GM23338 (cell line): ENCODE measurements around the gene ATXN7. TPM values are rescaled to one million over a fixed set of nuclear protein-coding genes. Genes with fewer than 3 reads are reported as not detected.

ENCODE experiments used
- ATAC-seq: fragments of 200-7000 bp; cut with Tn5 transposase; 3 replicates; pipeline ENCODE4 v1.9.1; 2020
- DNase-seq: peaks from one replicate; pipeline ENCODE4 v3.0.0-alpha.2; 2015; ENCODE audit warnings: low spot score
- H2AFZ ChIP-seq: fragments of 200-600 bp; sonication (generic); 2 replicates; pipeline ENCODE4 v1.8.0; 2016; ENCODE audit warnings: antibody characterized with exemption, mild to moderate bottlenecking, moderate library complexity
- H3F3A ChIP-seq: fragments of 200-600 bp; sonication (generic); replicated peaks from 2 replicates; pipeline ENCODE4 v1.8.0; 2017; ENCODE audit warnings: antibody characterized with exemption, mixed run types, low read depth
- H3K27ac ChIP-seq: fragments of 200-600 bp; sonication (generic); 2 replicates; pipeline ENCODE4 v1.6.1; 2016; ENCODE audit warnings: low read depth
- H3K27me3 ChIP-seq: fragments of 200-600 bp; sonication (generic); 2 replicates; pipeline ENCODE4 v1.8.0; 2016; ENCODE audit warnings: mild to moderate bottlenecking, mixed run types, moderate library complexity; ENCODE audit not compliant: insufficient read depth
- H3K36me3 ChIP-seq: fragments of 200-600 bp; sonication (generic); 2 replicates; pipeline ENCODE4 v1.8.0; 2016; ENCODE audit warnings: mild to moderate bottlenecking; ENCODE audit not compliant: insufficient read depth
- H3K4me1 ChIP-seq: fragments of 200-600 bp; sonication (generic); 2 replicates; pipeline ENCODE4 v1.8.0; 2016; ENCODE audit warnings: mild to moderate bottlenecking, moderate library complexity; ENCODE audit not compliant: insufficient read depth
- H3K4me2 ChIP-seq: fragments of 200-600 bp; sonication (generic); 2 replicates; pipeline ENCODE4 v1.7.1; 2017; ENCODE audit warnings: mixed run types
- H3K4me3 ChIP-seq: fragments of 200-600 bp; sonication (generic); 2 replicates; pipeline ENCODE4 v1.6.1; 2016; ENCODE audit warnings: mixed run types
- H3K79me2 ChIP-seq: fragments of 200-600 bp; sonication (generic); replicated peaks from 2 replicates; pipeline ENCODE4 v1.8.0; 2017; ENCODE audit warnings: mild to moderate bottlenecking; ENCODE audit not compliant: insufficient read depth
- H3K9me2 ChIP-seq: fragments of 200-600 bp; sonication (generic); 2 replicates; pipeline ENCODE4 v1.8.0; 2017; ENCODE audit not compliant: insufficient read depth
- H4K20me1 ChIP-seq: fragments of 200-600 bp; sonication (generic); replicated peaks from 2 replicates; pipeline ENCODE4 v1.8.0; 2017; ENCODE audit warnings: mild to moderate bottlenecking; ENCODE audit not compliant: insufficient read depth
- H3K27ac Mint-ChIP-seq: 2 replicates; pipeline ENCODE4 v1.8.0; 2020; ENCODE audit warnings: inconsistent platforms, mild to moderate bottlenecking, moderate library complexity, mixed read lengths
- H3K27me3 Mint-ChIP-seq: 3 replicates; pipeline ENCODE4 v1.8.0; 2022; ENCODE audit warnings: low read depth, mild to moderate bottlenecking, moderate library complexity, mixed read lengths, inconsistent platforms; ENCODE audit not compliant: insufficient read depth, poor library complexity
- H3K36me3 Mint-ChIP-seq: 3 replicates; pipeline ENCODE4 v1.8.0; 2021; ENCODE audit warnings: low read depth, mild to moderate bottlenecking, inconsistent platforms, moderate library complexity, mixed read lengths
- H3K4me1 Mint-ChIP-seq: 3 replicates; pipeline ENCODE4 v1.8.0; 2020; ENCODE audit warnings: mild to moderate bottlenecking, inconsistent platforms, mixed read lengths
- H3K4me3 Mint-ChIP-seq: 3 replicates; pipeline ENCODE4 v1.8.0; 2021; ENCODE audit warnings: moderate library complexity, mild to moderate bottlenecking, inconsistent platforms, mixed read lengths
- H3K9me3 Mint-ChIP-seq: 3 replicates; pipeline ENCODE4 v1.8.0; 2020; ENCODE audit warnings: moderate library complexity, mild to moderate bottlenecking, inconsistent platforms, mixed read lengths
- CREB1 ChIP-seq: fragments of 250-450 bp; sonication (Bioruptor Pico); IDR thresholded peaks from 2 replicates; pipeline ENCODE4 v1.5.0; 2020; ENCODE audit warnings: low read depth, mild to moderate bottlenecking, moderate library complexity
- EZH2 ChIP-seq: fragments of 200-600 bp; sonication (generic); IDR thresholded peaks from one replicate; pipeline ENCODE4 v1.8.0; 2017; ENCODE audit warnings: antibody characterized with exemption, mild to moderate bottlenecking, low read depth; ENCODE audit not compliant: unreplicated experiment
- EZH2phosphoT487 ChIP-seq: fragments of 200-600 bp; sonication (generic); IDR thresholded peaks from one replicate; pipeline ENCODE4 v1.8.1; 2018; ENCODE audit warnings: antibody characterized with exemption; ENCODE audit not compliant: unreplicated experiment
- JUNB ChIP-seq: IDR thresholded peaks from one replicate; pipeline ENCODE4 v1.6.1; 2016; ENCODE audit warnings: antibody characterized with exemption; ENCODE audit not compliant: unreplicated experiment
- STAT1 ChIP-seq: IDR thresholded peaks from one replicate; pipeline ENCODE4 v1.6.1; 2016; ENCODE audit warnings: antibody characterized with exemption; ENCODE audit not compliant: unreplicated experiment
- ZNF114 ChIP-seq: fragments of 250-450 bp; sonication (Bioruptor Pico); IDR thresholded peaks from 2 replicates; pipeline ENCODE4 v1.5.0; 2020; ENCODE audit warnings: mild to moderate bottlenecking, moderate library complexity
- polyA plus RNA-seq: library from polyadenylated mRNA; unstranded; fragments of >200 nt; fragmentation: Nextera tagmentation; extraction: Ambion mirVana; gene quantifications from 2 replicates; pipeline ENCODE4 v1.2.1, GENCODE V29; 2016
- total RNA-seq: library from RNA; depleted of rRNA; stranded (reverse); fragments of >200 nt; shearing (Covaris generic); gene quantifications from 2 replicates; pipeline ENCODE4 v1.2.3, GENCODE V29; 2014
- TF ChIP-seq, protein P1 (sequence below): fragments of 250-450 bp; sonication (Bioruptor Pico); IDR thresholded peaks from 2 replicates; pipeline ENCODE4 v1.5.0; 2020; ENCODE audit warnings: mild to moderate bottlenecking, moderate library complexity
- TF ChIP-seq, protein P2 (sequence below), 2 experiments: fragments of 200-600 bp in 1 of 2; sonication (generic) in 1 of 2; conservative IDR thresholded peaks; 2 replicates each; pipeline versions ENCODE4 v1.5.1 to v1.6.1; 2016 to 2017; ENCODE audit warnings: antibody characterized with exemption in 2 of 2, low read depth in 2 of 2, mild to moderate bottlenecking in 2 of 2, moderate library complexity in 1 of 2

The ATXN7 gene
- total and polyA plus RNA-seq, 2 experiments from 2014 or later, result 4.0 to 17.2 TPM

DNA sequence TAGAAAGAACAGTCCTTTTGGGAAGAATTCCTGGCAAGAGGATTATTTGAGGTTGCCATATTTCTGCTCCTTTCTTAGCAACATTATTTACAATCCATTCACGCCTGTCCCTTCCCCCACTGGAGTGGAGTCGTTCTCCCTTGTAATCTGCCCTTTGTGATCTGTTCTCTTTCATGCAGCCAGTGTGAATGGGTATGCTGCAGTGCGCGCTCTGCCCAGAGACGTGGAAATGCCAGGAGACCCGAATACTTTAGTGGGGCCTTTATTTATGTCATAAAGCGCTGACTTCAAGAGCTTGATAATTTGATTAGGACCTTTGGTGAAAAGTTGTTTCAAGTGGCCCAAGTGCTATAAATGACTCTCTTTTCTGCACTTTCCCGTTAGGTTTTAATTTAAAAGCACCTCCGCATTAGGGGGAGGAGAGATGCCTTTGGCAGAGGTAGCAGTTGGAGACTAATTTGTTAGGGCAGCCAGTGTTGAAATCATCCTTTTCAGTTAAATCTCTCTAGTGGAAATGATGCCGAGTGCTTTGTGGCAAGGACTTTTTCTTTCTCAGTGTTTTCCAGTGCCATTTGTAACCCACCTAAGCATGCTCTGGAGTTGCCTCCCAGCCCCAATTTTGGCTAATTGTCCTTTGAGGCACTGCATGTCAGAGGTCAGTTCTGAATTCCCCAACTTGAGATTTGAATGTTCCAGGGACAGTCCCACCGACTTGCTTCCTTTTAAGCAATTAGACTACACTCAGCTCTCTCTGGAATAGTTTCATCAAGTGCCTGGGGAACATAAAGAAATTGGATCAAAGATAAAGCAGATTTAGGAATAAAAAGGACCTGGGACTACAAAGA, 107.2 kb downstream of the ATXN7 start (continued):
- TF ChIP-seq, protein P1, sequence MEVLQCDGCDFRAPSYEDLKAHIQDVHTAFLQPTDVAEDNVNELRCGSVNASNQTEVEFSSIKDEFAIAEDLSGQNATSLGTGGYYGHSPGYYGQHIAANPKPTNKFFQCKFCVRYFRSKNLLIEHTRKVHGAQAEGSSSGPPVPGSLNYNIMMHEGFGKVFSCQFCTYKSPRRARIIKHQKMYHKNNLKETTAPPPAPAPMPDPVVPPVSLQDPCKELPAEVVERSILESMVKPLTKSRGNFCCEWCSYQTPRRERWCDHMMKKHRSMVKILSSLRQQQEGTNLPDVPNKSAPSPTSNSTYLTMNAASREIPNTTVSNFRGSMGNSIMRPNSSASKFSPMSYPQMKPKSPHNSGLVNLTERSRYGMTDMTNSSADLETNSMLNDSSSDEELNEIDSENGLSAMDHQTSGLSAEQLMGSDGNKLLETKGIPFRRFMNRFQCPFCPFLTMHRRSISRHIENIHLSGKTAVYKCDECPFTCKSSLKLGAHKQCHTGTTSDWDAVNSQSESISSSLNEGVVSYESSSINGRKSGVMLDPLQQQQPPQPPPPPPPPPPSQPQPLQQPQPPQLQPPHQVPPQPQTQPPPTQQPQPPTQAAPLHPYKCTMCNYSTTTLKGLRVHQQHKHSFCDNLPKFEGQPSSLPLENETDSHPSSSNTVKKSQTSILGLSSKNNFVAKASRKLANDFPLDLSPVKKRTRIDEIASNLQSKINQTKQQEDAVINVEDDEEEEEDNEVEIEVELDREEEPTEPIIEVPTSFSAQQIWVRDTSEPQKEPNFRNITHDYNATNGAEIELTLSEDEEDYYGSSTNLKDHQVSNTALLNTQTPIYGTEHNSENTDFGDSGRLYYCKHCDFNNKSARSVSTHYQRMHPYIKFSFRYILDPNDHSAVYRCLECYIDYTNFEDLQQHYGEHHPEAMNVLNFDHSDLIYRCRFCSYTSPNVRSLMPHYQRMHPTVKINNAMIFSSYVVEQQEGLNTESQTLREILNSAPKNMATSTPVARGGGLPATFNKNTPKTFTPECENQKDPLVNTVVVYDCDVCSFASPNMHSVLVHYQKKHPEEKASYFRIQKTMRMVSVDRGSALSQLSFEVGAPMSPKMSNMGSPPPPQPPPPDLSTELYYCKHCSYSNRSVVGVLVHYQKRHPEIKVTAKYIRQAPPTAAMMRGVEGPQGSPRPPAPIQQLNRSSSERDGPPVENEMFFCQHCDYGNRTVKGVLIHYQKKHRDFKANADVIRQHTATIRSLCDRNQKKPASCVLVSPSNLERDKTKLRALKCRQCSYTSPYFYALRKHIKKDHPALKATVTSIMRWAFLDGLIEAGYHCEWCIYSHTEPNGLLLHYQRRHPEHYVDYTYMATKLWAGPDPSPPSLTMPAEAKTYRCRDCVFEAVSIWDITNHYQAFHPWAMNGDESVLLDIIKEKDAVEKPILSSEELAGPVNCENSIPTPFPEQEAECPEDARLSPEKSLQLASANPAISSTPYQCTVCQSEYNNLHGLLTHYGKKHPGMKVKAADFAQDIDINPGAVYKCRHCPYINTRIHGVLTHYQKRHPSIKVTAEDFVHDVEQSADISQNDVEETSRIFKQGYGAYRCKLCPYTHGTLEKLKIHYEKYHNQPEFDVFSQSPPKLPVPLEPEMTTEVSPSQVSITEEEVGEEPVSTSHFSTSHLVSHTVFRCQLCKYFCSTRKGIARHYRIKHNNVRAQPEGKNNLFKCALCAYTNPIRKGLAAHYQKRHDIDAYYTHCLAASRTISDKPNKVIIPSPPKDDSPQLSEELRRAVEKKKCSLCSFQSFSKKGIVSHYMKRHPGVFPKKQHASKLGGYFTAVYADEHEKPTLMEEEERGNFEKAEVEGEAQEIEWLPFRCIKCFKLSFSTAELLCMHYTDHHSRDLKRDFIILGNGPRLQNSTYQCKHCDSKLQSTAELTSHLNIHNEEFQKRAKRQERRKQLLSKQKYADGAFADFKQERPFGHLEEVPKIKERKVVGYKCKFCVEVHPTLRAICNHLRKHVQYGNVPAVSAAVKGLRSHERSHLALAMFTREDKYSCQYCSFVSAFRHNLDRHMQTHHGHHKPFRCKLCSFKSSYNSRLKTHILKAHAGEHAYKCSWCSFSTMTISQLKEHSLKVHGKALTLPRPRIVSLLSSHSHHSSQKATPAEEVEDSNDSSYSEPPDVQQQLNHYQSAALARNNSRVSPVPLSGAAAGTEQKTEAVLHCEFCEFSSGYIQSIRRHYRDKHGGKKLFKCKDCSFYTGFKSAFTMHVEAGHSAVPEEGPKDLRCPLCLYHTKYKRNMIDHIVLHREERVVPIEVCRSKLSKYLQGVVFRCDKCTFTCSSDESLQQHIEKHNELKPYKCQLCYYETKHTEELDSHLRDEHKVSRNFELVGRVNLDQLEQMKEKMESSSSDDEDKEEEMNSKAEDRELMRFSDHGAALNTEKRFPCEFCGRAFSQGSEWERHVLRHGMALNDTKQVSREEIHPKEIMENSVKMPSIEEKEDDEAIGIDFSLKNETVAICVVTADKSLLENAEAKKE (CRISPR knock-in tag), result no peak
- TF ChIP-seq EZH2 (no peak), JUNB (no peak), ZNF114 (CRISPR knock-in tag) (no peak), EZH2phosphoT487 (no peak), CREB1 (CRISPR knock-in tag) (no peak)

DNA sequence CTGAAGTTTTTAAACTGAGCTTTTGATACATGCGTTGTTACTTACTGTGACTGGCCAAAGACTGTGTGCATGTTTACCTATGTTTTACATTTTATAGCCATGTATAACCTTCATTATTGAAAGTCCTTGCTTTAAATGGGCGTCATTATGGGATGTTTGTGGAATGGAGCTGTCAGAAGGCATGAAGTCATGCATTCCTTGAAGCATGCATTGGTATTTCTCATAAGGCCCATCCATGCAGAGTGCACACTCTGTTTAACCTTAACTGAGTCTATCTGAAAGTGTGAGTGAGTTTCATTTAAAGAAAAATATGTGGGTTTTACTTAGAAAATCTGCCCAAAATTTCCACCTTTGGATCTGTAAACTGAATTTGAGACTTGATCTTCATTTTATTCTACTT, 108.5 kb downstream of the ATXN7 start:
- no peaks in the 10 kb centered on the region for H3K9me2 ChIP-seq
- no peak overlapping the region for H3K4me3 ChIP-seq
- H2AFZ ChIP-seq, result no peak overlapping the region
- no peak for ATAC-seq
- Mint-ChIP-seq H3K36me3 (no peaks in the 10 kb centered on the region), H3K27ac (peak overlapping the region; percentile 68), H3K4me1 (peaks cover 66% of the 10 kb centered on the region), H3K4me3 (no peak overlapping the region), H3K9me3 (no peaks in the 10 kb centered on the region), H3K27me3 (no peaks in the 10 kb centered on the region)
- no peak for DNase-seq
- H3K36me3 ChIP-seq, result no peaks in the 10 kb centered on the region
- no peaks in the 10 kb centered on the region for H4K20me1 ChIP-seq
- no peaks in the 10 kb centered on the region for H3F3A ChIP-seq
- peak overlapping the region; percentile 22; the same call in 1 of the 2 replicates for H3K27ac ChIP-seq
- peak overlapping the region; percentile 49 for H3K4me2 ChIP-seq
- H3K27me3 ChIP-seq, result no peaks in the 10 kb centered on the region
- H3K4me1 ChIP-seq, result peaks cover 64% of the 10 kb centered on the region
- peaks cover 31% of the 10 kb centered on the region for H3K79me2 ChIP-seq
- TF ChIP-seq STAT1 (no peak), JUNB (no peak)
- TF ChIP-seq, protein P2, sequence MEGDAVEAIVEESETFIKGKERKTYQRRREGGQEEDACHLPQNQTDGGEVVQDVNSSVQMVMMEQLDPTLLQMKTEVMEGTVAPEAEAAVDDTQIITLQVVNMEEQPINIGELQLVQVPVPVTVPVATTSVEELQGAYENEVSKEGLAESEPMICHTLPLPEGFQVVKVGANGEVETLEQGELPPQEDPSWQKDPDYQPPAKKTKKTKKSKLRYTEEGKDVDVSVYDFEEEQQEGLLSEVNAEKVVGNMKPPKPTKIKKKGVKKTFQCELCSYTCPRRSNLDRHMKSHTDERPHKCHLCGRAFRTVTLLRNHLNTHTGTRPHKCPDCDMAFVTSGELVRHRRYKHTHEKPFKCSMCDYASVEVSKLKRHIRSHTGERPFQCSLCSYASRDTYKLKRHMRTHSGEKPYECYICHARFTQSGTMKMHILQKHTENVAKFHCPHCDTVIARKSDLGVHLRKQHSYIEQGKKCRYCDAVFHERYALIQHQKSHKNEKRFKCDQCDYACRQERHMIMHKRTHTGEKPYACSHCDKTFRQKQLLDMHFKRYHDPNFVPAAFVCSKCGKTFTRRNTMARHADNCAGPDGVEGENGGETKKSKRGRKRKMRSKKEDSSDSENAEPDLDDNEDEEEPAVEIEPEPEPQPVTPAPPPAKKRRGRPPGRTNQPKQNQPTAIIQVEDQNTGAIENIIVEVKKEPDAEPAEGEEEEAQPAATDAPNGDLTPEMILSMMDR (conservative IDR thresholded peaks at IDR 0.05; ENCODE audit: low read depth in 2 of 2), result no peak
